ENCODE results near the gene MYO9A. TPM values are rescaled to one million over a fixed set of nuclear protein-coding genes. Genes with fewer than 3 reads are reported as not detected.
"Not testable (repeated sequence)": the region's sequence is repeated elsewhere in the genome, so short reads cannot be mapped to it uniquely, and the experiment has no call there.

The MYO9A gene
- polyA plus RNA-seq, 1 experiment, result 15.2 TPM

GRCh38 chr15:71883447-71883846 is 234.5 kb downstream of the MYO9A start:
- TF ChIP-seq, protein P1, sequence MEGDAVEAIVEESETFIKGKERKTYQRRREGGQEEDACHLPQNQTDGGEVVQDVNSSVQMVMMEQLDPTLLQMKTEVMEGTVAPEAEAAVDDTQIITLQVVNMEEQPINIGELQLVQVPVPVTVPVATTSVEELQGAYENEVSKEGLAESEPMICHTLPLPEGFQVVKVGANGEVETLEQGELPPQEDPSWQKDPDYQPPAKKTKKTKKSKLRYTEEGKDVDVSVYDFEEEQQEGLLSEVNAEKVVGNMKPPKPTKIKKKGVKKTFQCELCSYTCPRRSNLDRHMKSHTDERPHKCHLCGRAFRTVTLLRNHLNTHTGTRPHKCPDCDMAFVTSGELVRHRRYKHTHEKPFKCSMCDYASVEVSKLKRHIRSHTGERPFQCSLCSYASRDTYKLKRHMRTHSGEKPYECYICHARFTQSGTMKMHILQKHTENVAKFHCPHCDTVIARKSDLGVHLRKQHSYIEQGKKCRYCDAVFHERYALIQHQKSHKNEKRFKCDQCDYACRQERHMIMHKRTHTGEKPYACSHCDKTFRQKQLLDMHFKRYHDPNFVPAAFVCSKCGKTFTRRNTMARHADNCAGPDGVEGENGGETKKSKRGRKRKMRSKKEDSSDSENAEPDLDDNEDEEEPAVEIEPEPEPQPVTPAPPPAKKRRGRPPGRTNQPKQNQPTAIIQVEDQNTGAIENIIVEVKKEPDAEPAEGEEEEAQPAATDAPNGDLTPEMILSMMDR (IDR thresholded peaks at IDR 0.05; ENCODE audit: low read depth, low read length), result no peak
- Histone ChIP-seq H3K27me3 (ENCODE audit: control insufficient read depth, insufficient read depth, low read length) (no peaks in the 10 kb centered on the region), H3K4me3 (ENCODE audit: low read depth, low read length) (no peak overlapping the region), H3K27ac (ENCODE audit: low read depth, low read length) (no peak overlapping the region), H3K9me3 (ENCODE audit: control insufficient read depth, insufficient read depth, low read length) (no peaks in the 10 kb centered on the region)
- no peak for DNase-seq (ENCODE audit: low read depth, low spot score)
- POLR2A ChIA-PET, result no interaction called here
- CTCF ChIA-PET, result interaction anchor here (1.5 kb wide), 1 partner anchor 272 kb away, joined by 5 read pairs; no protein-coding TSS in a partner anchor

- TF ChIP-seq, protein P1 (IDR thresholded peaks at IDR 0.05; ENCODE audit: low read depth, low read length), result no peak
- DNase-seq (ENCODE audit: low read depth, low spot score), result no peak
- Histone ChIP-seq H3K27me3 (ENCODE audit: control insufficient read depth, insufficient read depth, low read length) (no peaks in the 10 kb centered on the region), H3K4me3 (ENCODE audit: low read depth, low read length) (no peak overlapping the region), H3K9me3 (ENCODE audit: control insufficient read depth, insufficient read depth, low read length) (no peaks in the 10 kb centered on the region), H3K27ac (ENCODE audit: low read depth, low read length) (no peak overlapping the region)
- ChIA-PET POLR2A (no interaction called here), CTCF (no interaction called here)
Measured at GRCh38 chr15:71880276-71880675, 237.7 kb downstream of the MYO9A start.

DNA sequence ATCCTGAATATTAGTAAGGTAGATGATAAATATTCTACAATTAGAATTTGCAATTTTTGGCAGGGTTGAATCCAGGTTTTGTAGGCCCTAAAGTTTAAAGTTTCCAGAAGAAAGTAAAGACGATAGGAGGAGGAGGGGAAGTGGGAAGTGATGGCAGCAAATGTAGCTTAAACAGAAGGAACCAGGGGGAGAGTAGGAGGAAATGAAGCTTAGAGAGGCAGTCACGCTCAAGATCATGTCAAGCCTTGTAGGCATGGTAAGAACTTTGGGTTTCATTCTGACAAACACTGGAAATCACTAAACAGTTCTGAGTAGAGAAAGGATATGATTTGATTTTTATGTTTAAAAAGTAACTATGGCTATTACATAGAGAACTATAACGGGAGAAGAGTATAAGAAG is 243.7 kb downstream of the MYO9A start:
- ChIA-PET POLR2A (no interaction called here), CTCF (no interaction called here)
- TF ChIP-seq, protein P1 (IDR thresholded peaks at IDR 0.05; ENCODE audit: low read depth, low read length), result no peak
- no peak overlapping the region for H3K27ac ChIP-seq (ENCODE audit: low read depth, low read length)
- H3K4me3 ChIP-seq (ENCODE audit: low read depth, low read length), result no peak overlapping the region
- H3K27me3 ChIP-seq (ENCODE audit: control insufficient read depth, insufficient read depth, low read length), result no peaks in the 10 kb centered on the region
- H3K9me3 ChIP-seq (ENCODE audit: control insufficient read depth, insufficient read depth, low read length), result no peaks in the 10 kb centered on the region
- no peak for DNase-seq (ENCODE audit: low read depth, low spot score)

- H3K9me3 ChIP-seq (ENCODE audit: control insufficient read depth, insufficient read depth, low read length); POLR2A ChIA-PET; H3K27ac ChIP-seq (ENCODE audit: low read depth, low read length); H3K27me3 ChIP-seq (ENCODE audit: control insufficient read depth, insufficient read depth, low read length); DNase-seq (ENCODE audit: low read depth, low spot score); H3K4me3 ChIP-seq (ENCODE audit: low read depth, low read length); CTCF ChIA-PET: not testable (repeated sequence)
Measured at GRCh38 chr15:71858232-71858631, 259.7 kb downstream of the MYO9A start.

- Histone ChIP-seq H3K27ac (ENCODE audit: low read depth, low read length) (no peak overlapping the region), H3K4me3 (ENCODE audit: low read depth, low read length) (no peak overlapping the region), H3K27me3 (ENCODE audit: control insufficient read depth, insufficient read depth, low read length) (no peaks in the 10 kb centered on the region), H3K9me3 (ENCODE audit: control insufficient read depth, insufficient read depth, low read length) (no peaks in the 10 kb centered on the region)
- no peak for DNase-seq (ENCODE audit: low read depth, low spot score)
- ChIA-PET CTCF (no interaction called here), POLR2A (no interaction called here)
- TF ChIP-seq, protein P1 (IDR thresholded peaks at IDR 0.05; ENCODE audit: low read depth, low read length), result no peak
Measured at GRCh38 chr15:71853543-71853942, 264.4 kb downstream of the MYO9A start.

DNA sequence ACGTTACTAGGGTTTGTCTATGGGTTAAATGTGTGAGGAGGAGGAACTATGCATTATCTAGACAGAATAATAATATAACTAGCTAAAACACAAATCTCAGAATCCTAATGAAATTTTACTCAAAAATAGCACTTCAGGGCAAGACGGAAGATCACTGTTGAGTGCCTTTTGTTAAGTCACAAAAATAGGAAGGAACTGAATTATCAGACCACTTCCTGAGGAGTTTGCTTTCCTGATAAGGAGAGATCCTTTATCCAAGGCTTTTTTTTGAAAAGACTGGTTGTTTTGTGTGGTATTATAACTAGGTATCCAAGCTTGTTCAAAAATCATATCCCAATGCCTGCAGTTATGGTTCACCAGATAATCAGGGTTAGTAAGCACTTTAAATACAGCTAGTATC is 273.0 kb downstream of the MYO9A start:
- Histone ChIP-seq H3K9me3 (ENCODE audit: control insufficient read depth, insufficient read depth, low read length) (no peaks in the 10 kb centered on the region), H3K27me3 (ENCODE audit: control insufficient read depth, insufficient read depth, low read length) (no peaks in the 10 kb centered on the region), H3K4me3 (ENCODE audit: low read depth, low read length) (no peak overlapping the region), H3K27ac (ENCODE audit: low read depth, low read length) (no peak overlapping the region)
- TF ChIP-seq, protein P1 (IDR thresholded peaks at IDR 0.05; ENCODE audit: low read depth, low read length), result no peak
- no peak for DNase-seq (ENCODE audit: low read depth, low spot score)
- ChIA-PET CTCF (no interaction called here), POLR2A (no interaction called here)

Measured in AG04450 (cell line).